Measurements from ENCODE around the gene LRMDA.

The LRMDA gene

GRCh38 chr10:76451911-76452310, 1020.5 kb downstream of the LRMDA start:
- no peak for DNase-seq (ENCODE audit: low read depth in 2 of 2, low spot score in 1 of 2)

- no peak for DNase-seq (ENCODE audit: low read depth in 2 of 2, low spot score in 1 of 2)
Observed at GRCh38 chr10:76453332-76453731, 1021.9 kb downstream of the LRMDA start.

- DNase-seq (ENCODE audit: low read depth in 2 of 2, low spot score in 1 of 2) = no peak
Observed at GRCh38 chr10:76453997-76454396, 1022.6 kb downstream of the LRMDA start.

- DNase-seq (ENCODE audit: low read depth in 2 of 2, low spot score in 1 of 2) = no peak
Observed at GRCh38 chr10:76454506-76455140, 1023.2 kb downstream of the LRMDA start.

- DNase-seq (ENCODE audit: low read depth in 2 of 2, low spot score in 1 of 2) = no peak
Observed at GRCh38 chr10:76456197-76456596, 1024.8 kb downstream of the LRMDA start.

- DNase-seq (ENCODE audit: low read depth in 2 of 2, low spot score in 1 of 2) = no peak
Observed at GRCh38 chr10:76459016-76459730, 1027.7 kb downstream of the LRMDA start.

GRCh38 chr10:76461024-76461423, 1029.6 kb downstream of the LRMDA start:
- DNase-seq (ENCODE audit: low read depth in 2 of 2, low spot score in 1 of 2) = no peak

- DNase-seq (ENCODE audit: low read depth in 2 of 2, low spot score in 1 of 2) = no peak
Observed at GRCh38 chr10:76463111-76463510, 1031.7 kb downstream of the LRMDA start.

- DNase-seq (ENCODE audit: low read depth in 2 of 2, low spot score in 1 of 2) = no peak
Observed at GRCh38 chr10:76466836-76467503, 1035.5 kb downstream of the LRMDA start.

- no peak for DNase-seq (ENCODE audit: low read depth in 2 of 2, low spot score in 1 of 2)
Observed at GRCh38 chr10:76469675-76470074, 1038.3 kb downstream of the LRMDA start.

GRCh38 chr10:76479103-76479790, 1047.8 kb downstream of the LRMDA start:
- DNase-seq (ENCODE audit: low read depth in 2 of 2, low spot score in 1 of 2) = no peak

- no peak for DNase-seq (ENCODE audit: low read depth in 2 of 2, low spot score in 1 of 2)
Observed at GRCh38 chr10:76481178-76481577, 1049.8 kb downstream of the LRMDA start.

- no peak for DNase-seq (ENCODE audit: low read depth in 2 of 2, low spot score in 1 of 2)
Observed at GRCh38 chr10:76487582-76487981, 1056.2 kb downstream of the LRMDA start.

- no peak for DNase-seq (ENCODE audit: low read depth in 2 of 2, low spot score in 1 of 2)
Observed at GRCh38 chr10:76488602-76489001, 1057.2 kb downstream of the LRMDA start.

- no peak for DNase-seq (ENCODE audit: low read depth in 2 of 2, low spot score in 1 of 2)
Observed at GRCh38 chr10:76491216-76491615, 1059.8 kb downstream of the LRMDA start.

GRCh38 chr10:76492026-76492425, 1060.6 kb downstream of the LRMDA start:
- DNase-seq (ENCODE audit: low read depth in 2 of 2, low spot score in 1 of 2) = no peak

- no peak for DNase-seq (ENCODE audit: low read depth in 2 of 2, low spot score in 1 of 2)
Observed at GRCh38 chr10:76492678-76493472, 1061.5 kb downstream of the LRMDA start.

GRCh38 chr10:76497666-76498065, 1066.2 kb downstream of the LRMDA start:
- DNase-seq (ENCODE audit: low read depth in 2 of 2, low spot score in 1 of 2) = no peak

GRCh38 chr10:76504823-76505222, 1073.4 kb downstream of the LRMDA start:
- DNase-seq (ENCODE audit: low read depth in 2 of 2, low spot score in 1 of 2) = no peak

- DNase-seq (ENCODE audit: low read depth in 2 of 2, low spot score in 1 of 2) = no peak
Observed at GRCh38 chr10:76509446-76509845, 1078.0 kb downstream of the LRMDA start.

GRCh38 chr10:76514321-76514720, 1082.9 kb downstream of the LRMDA start:
- DNase-seq (ENCODE audit: low read depth in 2 of 2, low spot score in 1 of 2) = no peak

Data from stimulated activated CD8-positive, alpha-beta memory T cell treated with anti-CD3 and anti-CD28 coated beads, Interleukin-4, amount 100 ng/mL, for 1 hour (primary cell).